K562 (cell line): ENCODE data around the gene ZNF296. TPM values are rescaled to one million over a fixed set of nuclear protein-coding genes. Genes with fewer than 3 reads are reported as not detected.

ENCODE experiments used
- C11orf30 ChIP-seq: fragments of 450-650 bp; IDR thresholded peaks from 2 replicates; pipeline ENCODE4 v1.6.1; 2016; ENCODE audit warnings: low read depth, mild to moderate bottlenecking
- EP300 ChIP-seq: IDR thresholded peaks from 2 replicates; pipeline ENCODE4 v1.6.1; 2012; ENCODE audit warnings: low read length, improper control_type of control experiment
- EZH2 ChIP-seq: IDR thresholded peaks from 2 replicates; pipeline ENCODE4 v1.6.1; 2012; ENCODE audit warnings: low read depth, mild to moderate bottlenecking, inconsistent platforms, low read length, borderline replicate concordance
- GABPA ChIP-seq: fragments of 200-800 bp; sonication (Bioruptor generic); conservative IDR thresholded peaks from 2 replicates; pipeline ENCODE4 v1.6.1; 2016; ENCODE audit warnings: low read depth, missing genetic modification characterization, missing compliant biosample characterization
- KAT7 ChIP-seq: sonication (generic); formaldehyde crosslinking; IDR thresholded peaks from 2 replicates; pipeline ENCODE4 v1.8.0; 2022; ENCODE audit warnings: missing genetic modification reagents, mild to moderate bottlenecking, borderline replicate concordance
- NFIC ChIP-seq: fragments of 450-650 bp; IDR thresholded peaks from 2 replicates; pipeline ENCODE4 v1.6.1; 2017; ENCODE audit warnings: mild to moderate bottlenecking, inconsistent platforms
- RBFOX2 ChIP-seq: fragments of 200-400 bp; formaldehyde crosslinking; IDR thresholded peaks from 2 replicates; pipeline ENCODE4 v1.6.1; 2017; ENCODE audit warnings: low read depth, mild to moderate bottlenecking, low read length, moderate library complexity
- REST ChIP-seq, 2 experiments: fragments of 450-650 bp; formaldehyde crosslinking in 1 of 2; IDR thresholded peaks; 2 replicates each; pipeline versions ENCODE4 v1.4.0 to v1.6.1; 2014 to 2020; ENCODE audit warnings: mild to moderate bottlenecking in 2 of 2, borderline replicate concordance in 1 of 2, low read depth in 1 of 2
- TFAP4 ChIP-seq: sonication (generic); formaldehyde crosslinking; IDR thresholded peaks from 2 replicates; pipeline ENCODE4 v1.8.0; 2022; ENCODE audit warnings: missing genetic modification reagents, mild to moderate bottlenecking, moderate library complexity, borderline replicate concordance
- TRIM25 ChIP-seq: fragments of 450-650 bp; IDR thresholded peaks from 2 replicates; pipeline ENCODE4 v1.7.0; 2016; ENCODE audit warnings: borderline replicate concordance
- ZNF232 ChIP-seq: sonication (generic); formaldehyde crosslinking; IDR thresholded peaks from 2 replicates; pipeline ENCODE4 v1.8.0; 2022; ENCODE audit warnings: mild to moderate bottlenecking, missing genetic modification reagents
- ZNF24 ChIP-seq: fragments of 450-650 bp; IDR thresholded peaks from 2 replicates; pipeline ENCODE4 v1.6.1; 2016
- ZNF398 ChIP-seq: fragments of 250-450 bp; sonication (Bioruptor Pico); IDR thresholded peaks from 2 replicates; pipeline ENCODE4 v1.8.0; 2021; ENCODE audit warnings: moderate library complexity, mild to moderate bottlenecking, inconsistent platforms
- polyA plus RNA-seq, 8 experiments: library from polyadenylated mRNA; depleted of rRNA in 4 of 8; stranded (reverse) in 5 of 8; unstranded in 3 of 8; fragments of >200 nt; fragmentation: Nextera tagmentation in 2 of 8; fragmentation: Illumina TruSeq in 1 of 8; extraction: Ambion mirVana in 2 of 8; extraction: Trizol in 1 of 8; gene quantifications; 2 replicates each; pipeline versions ENCODE4 v1.2.1 to v1.2.3, GENCODE V29; 2011 to 2014; ENCODE audit warnings: inconsistent platforms in 1 of 8, missing spikeins in 1 of 8
- total RNA-seq, 7 experiments: library from RNA; depleted of rRNA in 6 of 7; stranded (reverse); fragments of >200 nt in 6 of 7; fragmentation: Illumina TruSeq in 2 of 7; extraction: Trizol in 2 of 7; gene quantifications; 2 replicates each; pipeline versions ENCODE4 v1.2.1 to v1.2.3, GENCODE V29; 2011 to 2021; ENCODE audit warnings: low replicate concordance in 1 of 7

The ZNF296 gene
- total and polyA plus RNA-seq, 9 of the 15 experiments (the other 6 are each of a cell fraction or from before 2014, with no cell fraction given) = 0.03 to 8.8 (median 0.47) TPM; not detected in 1

- TF ChIP-seq ZNF24 (no peak), EP300 (no peak), EZH2 (no peak), C11orf30 (no peak), ZNF232 (CRISPR knock-in tag) (0 out of 2 replicates have a peak, but pooled peaks have one; percentile 26), KAT7 (CRISPR knock-in tag) (no peak), TFAP4 (CRISPR knock-in tag) (peak; percentile 69), GABPA (tag) (no peak), TRIM25 (no peak), REST (IDR thresholded peaks at IDR 0.05; ENCODE audit: borderline replicate concordance) (no peak), REST (CRISPR knock-in tag; IDR thresholded peaks at IDR 0.05; ENCODE audit: low read depth) (no peak), RBFOX2 (no peak), NFIC (no peak), ZNF398 (CRISPR knock-in tag) (no peak)
Measured at GRCh38 chr19:45079911-45080370, 3.7 kb upstream of the ZNF296 start (continued).
